Measurements from ENCODE around the gene GRK5.
"Not testable (repeated sequence)": the region's sequence is repeated elsewhere in the genome, so short reads cannot be mapped to it uniquely, and the experiment has no call there.

GRK5 gene

GRCh38 chr10:119231654-119232053, 24.3 kb downstream of the GRK5 start:
- Histone ChIP-seq H3K9me3 (ENCODE audit: insufficient read depth, low read length) (no peaks in the 10 kb centered on the region), H3K9me2 (replicated peaks; ENCODE audit: insufficient read depth, low read length) (no peaks in the 10 kb centered on the region), H3K79me2 (ENCODE audit: insufficient read depth, low read length) (no peaks in the 10 kb centered on the region), H3F3A (ENCODE audit: insufficient read depth) (no peaks in the 10 kb centered on the region), H4K20me1 (ENCODE audit: low read depth, low read length) (no peaks in the 10 kb centered on the region), H3K27me3 (ENCODE audit: low read length) (no peaks in the 10 kb centered on the region), H3K27ac (ENCODE audit: low read depth, low read length) (no peak overlapping the region), H3K9ac (ENCODE audit: low read length) (no peak overlapping the region), H3K4me3 (ENCODE audit: insufficient read depth, low read length, poor library complexity, severe bottlenecking) (no peak overlapping the region), H2AFZ (ENCODE audit: low read depth, low read length, severe bottlenecking) (no peak overlapping the region), H3K4me2 (ENCODE audit: low read depth, low read length, poor library complexity, severe bottlenecking) (no peak overlapping the region), H3K36me3 (ENCODE audit: low read length) (no peaks in the 10 kb centered on the region)
- no peak for TF ChIP-seq EZH2phosphoT487 (conservative IDR thresholded peaks at IDR 0.05; ENCODE audit: low read length)
- TF ChIP-seq CTCF (IDR thresholded peaks at IDR 0.05; ENCODE audit: insufficient read depth, low read length, poor library complexity, severe bottlenecking) = no peak

GRCh38 chr10:119232439-119232838, 25.1 kb downstream of the GRK5 start:
- H4K20me1 ChIP-seq (ENCODE audit: low read depth, low read length); H3K79me2 ChIP-seq (ENCODE audit: insufficient read depth, low read length); H3F3A ChIP-seq (ENCODE audit: insufficient read depth); H3K9me2 ChIP-seq (replicated peaks; ENCODE audit: insufficient read depth, low read length); H3K27ac ChIP-seq (ENCODE audit: low read depth, low read length); H3K9me3 ChIP-seq (ENCODE audit: insufficient read depth, low read length); H3K9ac ChIP-seq (ENCODE audit: low read length); H3K4me3 ChIP-seq (ENCODE audit: insufficient read depth, low read length, poor library complexity, severe bottlenecking); H3K36me3 ChIP-seq (ENCODE audit: low read length); H3K27me3 ChIP-seq (ENCODE audit: low read length); H2AFZ ChIP-seq (ENCODE audit: low read depth, low read length, severe bottlenecking); H3K4me2 ChIP-seq (ENCODE audit: low read depth, low read length, poor library complexity, severe bottlenecking): not testable (repeated sequence)

DNA sequence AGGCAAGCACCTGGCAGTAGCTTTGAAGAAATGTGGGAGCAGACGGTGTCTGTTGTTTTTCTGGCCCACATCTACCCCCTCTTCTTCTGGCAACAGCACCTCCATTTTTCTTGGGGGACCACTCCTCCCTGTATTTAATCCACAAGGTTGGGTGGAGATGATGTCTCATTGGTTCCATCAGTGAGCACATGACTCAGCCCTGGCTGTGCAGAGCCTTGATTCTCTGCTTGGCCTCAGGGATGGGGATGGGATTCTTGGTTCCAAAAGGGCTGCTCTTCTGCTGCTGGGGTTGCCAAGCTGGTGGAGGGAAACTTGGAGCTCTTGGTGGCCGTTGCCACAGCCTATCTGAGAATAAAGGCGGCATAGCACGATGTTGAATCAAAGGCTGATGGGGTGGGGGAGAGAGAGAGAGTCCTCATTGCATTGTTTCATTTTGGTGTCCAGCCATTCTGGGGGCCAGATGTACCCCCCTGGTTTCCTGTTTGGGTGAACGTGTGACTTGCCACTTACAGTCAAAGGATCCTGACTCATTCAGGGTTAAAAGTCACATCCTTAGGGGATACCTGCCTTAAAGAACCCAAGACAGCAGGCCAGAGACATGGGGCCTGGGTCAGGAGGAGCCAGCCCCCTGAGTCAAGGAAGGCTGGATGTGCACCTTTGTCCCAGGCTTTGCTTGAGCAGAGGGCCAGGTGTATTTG, 25.9 kb downstream of the GRK5 start:
- Histone ChIP-seq H3F3A (ENCODE audit: insufficient read depth) (no peaks in the 10 kb centered on the region), H3K9me2 (replicated peaks; ENCODE audit: insufficient read depth, low read length) (no peaks in the 10 kb centered on the region), H3K4me2 (ENCODE audit: low read depth, low read length, poor library complexity, severe bottlenecking) (no peak overlapping the region), H3K79me2 (ENCODE audit: insufficient read depth, low read length) (no peaks in the 10 kb centered on the region), H3K27ac (ENCODE audit: low read depth, low read length) (no peak overlapping the region), H3K36me3 (ENCODE audit: low read length) (no peaks in the 10 kb centered on the region), H3K4me3 (ENCODE audit: insufficient read depth, low read length, poor library complexity, severe bottlenecking) (no peak overlapping the region), H4K20me1 (ENCODE audit: low read depth, low read length) (no peaks in the 10 kb centered on the region), H2AFZ (ENCODE audit: low read depth, low read length, severe bottlenecking) (no peak overlapping the region), H3K9ac (ENCODE audit: low read length) (no peak overlapping the region), H3K27me3 (ENCODE audit: low read length) (no peaks in the 10 kb centered on the region), H3K9me3 (ENCODE audit: insufficient read depth, low read length) (no peaks in the 10 kb centered on the region)
- TF ChIP-seq CTCF (IDR thresholded peaks at IDR 0.05; ENCODE audit: insufficient read depth, low read length, poor library complexity, severe bottlenecking) = no peak
- TF ChIP-seq EZH2phosphoT487 (conservative IDR thresholded peaks at IDR 0.05; ENCODE audit: low read length) = no peak

DNA sequence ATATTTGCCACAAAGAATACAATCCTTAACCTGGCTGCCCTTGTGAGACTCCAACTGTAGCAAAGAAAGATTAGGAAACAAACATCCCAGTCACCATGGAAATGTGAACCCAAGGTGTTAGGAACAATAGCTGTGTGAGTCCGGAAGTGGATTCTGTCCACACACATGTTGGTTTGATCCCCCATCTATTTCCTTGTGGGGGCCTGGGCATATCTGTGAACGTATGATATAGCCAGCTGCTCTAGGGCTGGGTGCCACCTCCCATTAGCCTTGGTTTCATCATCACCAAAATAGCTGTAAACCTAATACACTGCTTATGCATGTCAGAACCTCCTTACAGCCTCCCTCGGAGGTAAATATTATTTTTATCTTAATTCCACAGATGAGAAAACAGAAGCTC, 26.4 kb downstream of the GRK5 start:
- no peak for TF ChIP-seq EZH2phosphoT487 (conservative IDR thresholded peaks at IDR 0.05; ENCODE audit: low read length)
- TF ChIP-seq CTCF (IDR thresholded peaks at IDR 0.05; ENCODE audit: insufficient read depth, low read length, poor library complexity, severe bottlenecking) = no peak
- H3K4me2 ChIP-seq (ENCODE audit: low read depth, low read length, poor library complexity, severe bottlenecking) = no peak overlapping the region
- H3K27ac ChIP-seq (ENCODE audit: low read depth, low read length) = no peak overlapping the region
- H3K79me2 ChIP-seq (ENCODE audit: insufficient read depth, low read length) = no peaks in the 10 kb centered on the region
- no peak overlapping the region for H2AFZ ChIP-seq (ENCODE audit: low read depth, low read length, severe bottlenecking)
- no peaks in the 10 kb centered on the region for H4K20me1 ChIP-seq (ENCODE audit: low read depth, low read length)
- no peak overlapping the region for H3K4me3 ChIP-seq (ENCODE audit: insufficient read depth, low read length, poor library complexity, severe bottlenecking)
- H3K9me3 ChIP-seq (ENCODE audit: insufficient read depth, low read length) = no peaks in the 10 kb centered on the region
- H3F3A ChIP-seq (ENCODE audit: insufficient read depth) = no peaks in the 10 kb centered on the region
- no peaks in the 10 kb centered on the region for H3K9me2 ChIP-seq (replicated peaks; ENCODE audit: insufficient read depth, low read length)
- H3K36me3 ChIP-seq (ENCODE audit: low read length) = no peaks in the 10 kb centered on the region
- no peaks in the 10 kb centered on the region for H3K27me3 ChIP-seq (ENCODE audit: low read length)
- H3K9ac ChIP-seq (ENCODE audit: low read length) = no peak overlapping the region
